Activated effector memory CD4-positive, alpha-beta T cell treated with Interleukin-2 at 50 U/mL for 16 hours (primary cell): Measurements from ENCODE around the gene HIGD1C.
"Not testable (repeated sequence)": the region's sequence is repeated elsewhere in the genome, so short reads cannot be mapped to it uniquely, and the experiment has no call there.

Source experiments
- DNase-seq: peaks from one replicate; pipeline ENCODE4 v3.0.0-alpha.2; 2020

Gene HIGD1C

DNA sequence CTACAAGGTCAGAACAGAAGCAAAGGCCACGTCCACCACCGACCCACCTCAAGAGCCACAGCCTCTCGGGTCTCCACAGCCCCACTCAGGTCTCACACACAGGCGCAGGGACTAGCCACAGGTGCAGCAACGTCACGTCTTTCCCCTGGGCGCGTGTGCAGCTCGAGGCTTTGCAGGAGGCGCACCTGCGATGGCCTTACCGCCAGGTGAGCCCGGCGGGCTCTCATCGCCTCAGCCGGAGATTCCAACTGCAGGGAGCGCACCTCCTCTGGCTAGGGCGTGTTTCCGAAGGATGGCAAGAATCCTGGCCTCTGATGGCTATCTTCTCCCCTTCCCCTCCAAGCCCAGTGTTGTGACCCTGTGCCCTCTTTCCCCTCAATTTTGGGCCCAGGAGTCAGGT lies at the start of gene HIGD1C:
HIGD1C (plus strand) TSS at position 35 of the 400 bp plus-strand sequence. CDS start 1,455 bp downstream, outside the sequence.
- DNase-seq = no peak

GRCh38 chr12:50908479-50908878 lies 43.9 kb upstream of the HIGD1C start:
- not testable (repeated sequence) for DNase-seq

- not testable (repeated sequence) for DNase-seq
These were observed 40.0 kb upstream of the HIGD1C start for GRCh38 chr12:50912361-50912760.

DNA sequence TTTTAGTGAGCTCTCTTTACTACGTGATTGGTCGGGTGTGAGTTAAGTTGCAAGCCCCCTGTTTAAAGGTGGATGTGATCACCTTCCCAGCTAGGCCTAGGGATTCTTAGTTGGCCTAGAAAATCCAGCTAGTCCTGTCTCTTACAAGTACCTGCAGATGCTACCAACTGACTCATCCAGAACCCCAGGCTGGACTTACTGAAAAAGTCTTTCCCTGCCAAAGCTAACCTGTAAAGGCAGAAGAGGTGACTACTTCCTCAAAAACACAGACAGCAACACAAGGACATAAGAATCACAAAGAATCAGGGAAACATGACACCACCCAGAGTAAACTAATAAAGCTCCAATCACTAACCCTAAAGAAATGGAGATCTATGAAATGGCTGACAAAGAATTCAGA lies 39.1 kb upstream of the HIGD1C start:
- DNase-seq = no peak

GRCh38 chr12:50914872-50915484 lies 37.4 kb upstream of the HIGD1C start:
- DNase-seq = no peak

- no peak for DNase-seq
These were observed 36.1 kb upstream of the HIGD1C start for GRCh38 chr12:50916292-50916691.

DNA sequence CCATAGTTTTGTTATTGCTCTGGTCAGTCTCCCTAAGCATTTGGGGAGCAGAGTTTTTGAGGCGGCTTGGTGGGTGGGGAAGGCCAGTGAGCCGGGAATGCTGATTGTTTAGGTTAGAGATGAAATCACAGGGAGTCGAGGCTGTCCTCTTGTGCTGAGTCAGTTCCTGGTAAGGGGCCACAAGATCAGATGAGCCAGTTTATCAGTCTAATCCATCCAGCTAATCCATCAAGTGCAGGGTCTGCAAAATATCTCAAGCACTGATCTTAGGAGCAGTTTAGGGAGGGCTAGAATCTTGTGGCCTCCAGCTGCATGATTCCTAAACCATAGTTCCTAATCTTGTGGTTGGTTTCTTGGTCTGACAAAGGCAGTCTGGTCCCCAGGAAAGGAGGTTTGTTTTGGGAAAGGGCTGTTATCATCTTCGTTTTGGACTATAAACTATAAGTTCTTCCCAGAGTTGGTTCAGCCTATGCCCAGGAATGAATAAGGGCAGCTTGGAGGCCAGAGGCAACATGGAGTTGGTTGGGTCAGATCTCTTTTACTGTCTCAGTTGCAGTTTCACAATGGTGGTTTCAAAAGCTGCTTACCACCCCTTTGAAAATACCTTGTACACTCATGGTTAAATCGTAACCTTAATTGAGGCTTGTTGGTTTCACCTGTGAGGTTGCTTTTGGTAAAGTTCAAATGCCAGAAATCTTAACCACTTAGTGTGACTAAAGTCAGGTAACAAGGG lies 33.6 kb upstream of the HIGD1C start:
- DNase-seq = no peak

DNA sequence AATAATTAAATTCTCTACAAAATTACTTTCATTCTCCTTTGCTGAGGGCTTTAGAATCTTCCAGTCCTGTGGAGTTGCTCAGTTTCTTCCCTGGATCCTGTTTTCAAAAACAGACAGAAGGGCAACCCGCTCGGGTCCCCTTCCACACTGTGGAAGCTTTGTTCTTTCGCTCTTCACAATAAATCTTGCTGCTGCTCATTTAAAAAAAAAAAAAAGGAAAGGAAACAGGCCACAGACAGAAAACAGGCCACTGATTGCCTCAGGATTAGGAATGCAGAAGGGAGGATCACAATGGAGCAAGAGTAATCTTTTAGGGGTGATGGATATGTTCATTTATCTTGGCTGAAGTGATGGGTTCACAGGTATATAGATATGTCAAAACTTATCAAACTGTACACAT lies 29.5 kb upstream of the HIGD1C start:
- no peak for DNase-seq

- DNase-seq = no peak
These were observed 28.8 kb upstream of the HIGD1C start for GRCh38 chr12:50923361-50924130.

DNA sequence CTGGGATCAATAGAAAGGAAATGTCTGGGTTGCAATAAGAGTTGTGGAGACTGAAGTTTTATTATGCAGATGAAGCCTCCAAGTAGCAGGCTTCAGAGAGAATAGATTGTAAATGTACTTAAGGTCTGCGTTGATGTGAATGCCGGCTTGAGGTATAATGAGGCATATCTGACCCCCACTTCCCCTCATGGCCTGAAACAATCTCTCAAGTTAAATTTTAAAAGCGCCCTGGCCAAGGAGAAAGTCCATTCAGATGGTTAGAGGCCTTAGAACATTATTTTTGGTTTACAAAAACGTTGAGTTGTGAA lies 28.3 kb upstream of the HIGD1C start:
- DNase-seq = no peak

GRCh38 chr12:50924439-50925341 lies 27.7 kb upstream of the HIGD1C start:
- no peak for DNase-seq

DNA sequence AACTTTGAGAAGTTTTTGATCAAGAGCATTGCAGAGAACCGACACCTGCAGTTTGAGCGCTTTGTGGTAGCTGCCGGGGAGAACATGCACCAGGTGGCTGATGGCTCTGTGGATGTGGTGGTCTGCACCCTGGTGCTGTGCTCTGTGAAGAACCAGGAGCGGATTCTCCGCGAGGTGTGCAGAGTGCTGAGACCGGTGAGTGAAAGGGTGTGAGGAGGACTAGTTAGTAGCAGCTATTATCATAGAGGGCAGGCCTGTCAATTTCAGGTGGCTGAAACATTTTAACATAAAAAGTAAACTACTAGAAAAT lies 27.0 kb upstream of the HIGD1C start:
- no peak for DNase-seq

GRCh38 chr12:50925920-50926319 lies 26.4 kb upstream of the HIGD1C start:
- no peak for DNase-seq

- DNase-seq = no peak
These were observed 25.9 kb upstream of the HIGD1C start for GRCh38 chr12:50926415-50926814.

DNA sequence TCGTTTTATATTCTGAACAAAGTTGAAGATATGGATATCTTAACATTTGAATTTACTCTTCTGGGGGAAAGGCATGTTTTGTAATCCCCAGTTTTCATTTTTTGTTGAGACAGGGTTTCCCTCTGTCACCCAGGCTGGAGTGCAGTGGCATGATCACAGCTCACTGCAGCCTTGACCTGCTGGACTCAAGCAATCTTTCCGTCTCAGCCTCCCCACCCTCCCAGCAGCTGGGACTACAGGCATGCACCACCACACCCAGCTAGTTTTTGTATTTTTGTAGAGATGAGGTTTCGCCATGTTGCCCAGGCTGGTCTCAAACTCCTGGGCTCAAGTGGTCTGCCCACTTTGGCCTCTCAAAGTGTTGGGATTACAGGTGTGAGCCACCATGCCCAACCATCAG lies 25.4 kb upstream of the HIGD1C start:
- DNase-seq = not testable (repeated sequence)

DNA sequence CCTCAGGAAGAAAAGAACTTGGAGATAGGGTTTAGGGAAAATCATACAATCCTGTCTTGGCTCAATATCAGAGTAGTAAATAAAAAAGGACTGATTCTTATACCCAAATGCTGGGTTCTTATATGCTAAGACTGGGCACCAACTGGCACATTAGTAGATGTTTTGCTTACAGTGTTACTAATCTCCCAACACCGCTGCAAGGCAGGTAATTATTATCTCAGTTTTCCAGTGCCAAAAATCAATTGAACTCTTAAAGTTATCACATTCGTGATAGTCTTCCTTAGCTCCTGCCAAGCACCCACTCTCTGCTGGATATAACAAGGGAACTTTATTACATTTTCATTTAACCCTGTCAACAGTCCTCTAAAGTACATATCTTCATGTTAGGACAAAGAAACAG lies 25.0 kb upstream of the HIGD1C start:
- DNase-seq = no peak

GRCh38 chr12:50927766-50928224 lies 24.5 kb upstream of the HIGD1C start:
- no peak for DNase-seq

- DNase-seq = no peak
These were observed 24.0 kb upstream of the HIGD1C start for GRCh38 chr12:50928392-50928791.

DNA sequence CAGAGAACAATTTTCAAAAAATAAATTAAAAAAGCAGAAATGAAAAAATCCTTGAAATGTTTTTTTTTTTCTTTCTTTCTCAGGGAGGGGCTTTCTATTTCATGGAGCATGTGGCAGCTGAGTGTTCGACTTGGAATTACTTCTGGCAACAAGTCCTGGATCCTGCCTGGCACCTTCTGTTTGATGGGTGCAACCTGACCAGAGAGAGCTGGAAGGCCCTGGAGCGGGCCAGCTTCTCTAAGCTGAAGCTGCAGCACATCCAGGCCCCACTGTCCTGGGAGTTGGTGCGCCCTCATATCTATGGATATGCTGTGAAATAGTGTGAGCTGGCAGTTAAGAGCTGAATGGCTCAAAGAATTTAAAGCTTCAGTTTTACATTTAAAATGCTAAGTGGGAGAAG lies 22.5 kb upstream of the HIGD1C start:
- DNase-seq = no peak

GRCh38 chr12:50930477-50930876 lies 21.9 kb upstream of the HIGD1C start:
- DNase-seq = not testable (repeated sequence)

DNA sequence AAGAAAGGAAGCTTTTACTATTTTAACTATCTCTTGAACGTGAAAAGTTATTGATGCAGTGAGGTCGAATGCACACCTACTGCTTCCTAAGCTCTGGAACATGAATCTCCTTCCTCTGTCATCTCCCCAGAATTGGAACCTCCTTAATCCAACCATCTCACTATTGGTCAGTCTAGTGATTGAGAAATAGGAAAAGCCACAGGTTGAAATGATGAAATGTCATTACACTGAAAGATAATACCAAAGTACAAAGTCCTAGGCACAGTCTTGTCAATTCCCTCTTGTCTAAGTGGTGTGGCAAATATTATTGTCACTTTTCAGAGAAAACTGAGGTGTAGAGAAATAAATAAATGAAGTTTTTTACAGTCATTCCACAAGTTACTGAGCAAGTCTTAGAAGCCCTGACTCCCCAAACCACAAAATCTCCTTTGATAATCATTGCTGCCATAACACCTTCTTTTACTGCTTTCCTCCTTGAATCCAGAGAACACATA lies 19.5 kb upstream of the HIGD1C start:
- no peak for DNase-seq

GRCh38 chr12:50933459-50934124 lies 18.8 kb upstream of the HIGD1C start:
- no peak for DNase-seq
